GF-D8 (cell line): ENCODE results near the gene SYPL1.

Experiments used
- DNase-seq: peaks from one replicate; lab custom pipeline; 2025; lab: John Stamatoyannopoulos, UW

Gene SYPL1

DNA sequence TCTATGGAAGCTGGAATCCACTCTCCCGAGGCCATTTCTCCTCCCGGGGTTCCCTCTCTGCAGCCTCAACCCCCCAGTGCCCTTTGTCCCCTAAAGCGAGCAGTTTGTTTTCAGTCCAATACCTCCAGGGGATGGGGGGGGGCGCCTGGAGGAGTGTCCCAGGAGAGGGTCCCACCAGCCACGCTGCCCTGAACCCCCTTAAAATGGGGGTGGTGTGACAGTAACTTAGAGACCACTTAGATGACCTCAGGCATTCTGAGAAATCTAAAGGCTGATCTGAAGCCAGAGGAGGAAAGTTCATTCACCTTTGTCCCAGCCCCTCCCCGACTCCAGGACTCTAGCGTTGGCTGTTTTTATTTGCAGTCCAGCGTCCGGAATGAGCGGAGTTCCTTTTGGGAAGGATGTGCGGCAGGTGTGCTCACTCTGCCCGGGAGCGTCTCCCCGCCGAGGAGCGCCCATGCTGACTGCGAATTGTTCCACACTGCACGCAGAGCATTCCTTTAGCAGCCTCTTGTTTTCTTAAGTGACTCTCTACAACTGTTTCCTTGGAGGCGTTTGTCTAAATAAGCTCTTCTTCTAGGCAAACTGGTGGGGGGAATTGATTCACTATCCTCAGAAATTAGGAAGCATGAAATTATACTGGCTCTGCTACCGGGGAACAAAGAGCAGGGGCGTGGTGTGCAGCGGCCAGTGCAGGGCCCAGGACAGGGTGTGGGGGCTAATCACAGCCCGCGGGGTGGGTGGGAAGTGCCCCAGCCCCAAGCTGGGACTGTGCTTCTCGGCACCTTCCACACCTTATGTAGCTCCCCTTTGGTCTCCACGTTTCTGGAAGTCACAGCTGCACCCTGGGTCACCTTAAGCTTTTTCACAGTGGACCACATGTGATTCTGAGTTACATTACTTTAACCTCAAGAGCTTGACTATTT, 46.3 kb downstream of the SYPL1 start:
- DNase-seq: no peak

DNA sequence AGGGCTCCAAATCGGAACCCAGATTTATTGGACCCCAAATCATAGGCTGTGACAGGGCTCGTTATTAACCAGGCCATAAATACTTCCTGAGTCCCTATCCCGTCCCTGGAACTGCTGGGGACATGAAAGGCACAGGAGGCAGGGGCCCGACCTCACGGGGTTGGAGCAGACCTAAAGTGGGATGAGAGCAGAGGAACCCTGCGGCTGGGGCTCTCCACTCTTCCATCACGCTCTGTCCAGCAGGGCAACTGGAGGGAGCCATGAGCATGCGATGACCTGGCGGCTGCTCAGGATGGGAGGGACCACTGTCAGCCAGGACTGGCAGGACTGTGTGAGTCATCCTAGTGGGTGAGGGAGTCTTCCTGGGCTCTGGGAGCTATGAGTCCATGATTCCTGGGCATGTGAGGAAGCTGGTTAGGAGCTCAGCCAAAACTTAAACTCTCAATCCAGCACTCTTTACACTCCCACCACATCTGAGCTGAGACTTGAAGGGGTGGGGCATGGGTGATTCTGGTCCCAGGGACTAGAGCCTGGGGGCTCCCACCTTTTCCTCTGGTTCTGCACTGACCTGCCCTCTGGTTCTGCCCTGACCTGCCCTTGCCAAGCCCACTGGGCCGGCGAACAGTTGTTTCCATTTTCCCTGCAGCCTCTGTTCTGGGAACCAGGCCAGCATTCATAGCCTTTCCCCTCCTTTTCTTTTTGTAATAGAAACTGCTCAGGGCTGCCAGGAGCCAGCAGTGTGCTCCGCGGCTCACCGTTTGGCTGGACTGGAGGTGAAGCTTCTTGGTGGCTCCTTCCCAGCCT, 47.1 kb downstream of the SYPL1 start:
- no peak for DNase-seq

DNA sequence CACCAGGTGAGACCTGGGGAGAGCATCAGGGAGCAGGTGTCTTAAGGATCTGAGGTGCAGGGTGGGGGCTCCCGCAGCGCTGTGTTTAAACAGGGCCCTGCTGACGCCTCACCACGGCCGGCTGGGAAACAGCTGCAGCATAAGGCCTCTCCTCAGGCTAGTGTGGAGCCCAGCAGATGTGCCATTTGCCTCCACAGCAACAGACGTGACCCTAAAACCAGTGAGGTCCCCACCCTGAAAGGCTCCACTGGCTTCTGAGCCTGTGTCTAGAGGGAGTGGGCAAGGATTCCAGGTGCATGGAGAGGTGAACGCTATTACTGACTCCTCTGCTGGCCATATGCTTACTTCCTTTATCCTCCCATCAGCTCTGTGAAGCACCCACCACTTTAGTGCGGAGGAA, 47.8 kb downstream of the SYPL1 start:
- DNase-seq: no peak

DNA sequence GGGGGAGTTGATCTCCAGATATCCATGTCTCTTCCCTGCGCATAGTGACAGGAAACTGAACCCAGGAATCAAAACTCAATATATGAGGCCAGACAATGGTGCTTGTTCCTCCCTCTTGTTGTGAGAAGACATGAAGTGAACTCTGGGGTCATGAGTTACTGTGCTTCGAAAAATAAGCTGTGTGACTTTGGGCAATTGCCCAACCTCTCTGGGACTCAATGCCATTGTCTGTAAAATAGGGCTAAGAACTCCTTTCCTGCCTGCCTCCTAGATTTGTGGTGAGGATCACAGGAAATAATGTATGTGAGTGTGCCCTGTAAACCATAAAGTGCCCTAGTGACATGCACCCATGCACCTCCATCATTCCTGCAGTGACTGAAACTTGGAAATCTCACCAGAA, 48.4 kb downstream of the SYPL1 start:
- no peak for DNase-seq

DNA sequence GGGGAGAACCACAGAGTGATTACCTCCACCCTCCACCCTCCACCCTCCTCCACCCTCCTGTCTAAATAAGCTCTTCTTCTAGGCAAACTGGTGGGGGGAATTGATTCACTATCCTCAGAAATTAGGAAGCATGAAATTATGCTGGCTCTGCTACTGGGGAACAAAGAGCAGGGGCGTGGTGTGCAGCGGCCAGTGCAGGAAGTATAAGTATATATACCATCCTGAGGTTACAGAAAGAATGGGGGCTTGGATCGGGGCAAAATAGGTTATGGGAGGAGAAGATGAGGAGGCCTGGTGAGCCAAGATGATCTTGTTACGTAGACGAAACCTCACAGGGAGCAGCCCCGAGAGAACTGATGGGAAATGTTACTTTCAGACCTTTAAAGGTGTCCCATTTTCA, 49.1 kb downstream of the SYPL1 start:
- DNase-seq: no peak

DNA sequence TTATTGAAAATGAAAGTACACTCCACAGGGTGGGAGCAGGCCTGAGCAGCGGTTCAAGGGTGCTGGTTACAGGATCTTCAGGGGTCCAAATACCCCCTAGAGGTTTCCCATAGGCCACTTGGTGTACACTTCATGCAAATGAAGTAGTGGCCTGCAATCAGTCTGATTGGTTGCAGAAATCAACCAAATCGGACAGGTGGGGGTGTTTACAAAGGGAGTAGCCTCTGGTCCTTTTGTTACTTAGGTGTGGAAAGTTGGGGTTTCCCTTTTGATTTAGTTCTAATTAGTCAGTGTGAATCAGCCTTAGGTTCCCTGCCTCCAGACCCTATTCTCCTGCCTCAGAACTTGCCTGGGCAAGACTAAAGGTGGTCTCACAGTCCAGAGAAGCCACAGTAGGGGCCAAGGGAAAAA, 49.6 kb downstream of the SYPL1 start:
- no peak for DNase-seq

DNA sequence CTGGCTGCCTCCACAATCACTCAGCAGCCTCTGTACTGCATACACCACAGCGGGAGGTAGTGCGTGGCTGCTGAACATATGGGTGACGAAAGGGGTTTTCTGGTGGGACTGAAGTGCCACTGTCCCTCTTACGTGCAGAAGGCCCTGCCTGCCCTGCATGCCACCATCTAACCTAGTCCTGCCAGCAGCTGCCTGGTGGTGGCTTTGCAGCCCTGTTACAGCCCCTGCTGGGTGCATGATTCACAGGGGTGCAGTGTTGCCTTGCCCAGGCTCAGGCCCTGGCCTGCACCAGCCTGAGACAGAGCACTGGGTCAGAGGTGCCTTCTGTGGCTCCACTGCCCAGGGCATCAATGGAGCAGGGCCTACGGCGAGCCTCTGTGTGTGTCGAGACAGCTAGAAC, 50.1 kb downstream of the SYPL1 start:
- DNase-seq: no peak

DNA sequence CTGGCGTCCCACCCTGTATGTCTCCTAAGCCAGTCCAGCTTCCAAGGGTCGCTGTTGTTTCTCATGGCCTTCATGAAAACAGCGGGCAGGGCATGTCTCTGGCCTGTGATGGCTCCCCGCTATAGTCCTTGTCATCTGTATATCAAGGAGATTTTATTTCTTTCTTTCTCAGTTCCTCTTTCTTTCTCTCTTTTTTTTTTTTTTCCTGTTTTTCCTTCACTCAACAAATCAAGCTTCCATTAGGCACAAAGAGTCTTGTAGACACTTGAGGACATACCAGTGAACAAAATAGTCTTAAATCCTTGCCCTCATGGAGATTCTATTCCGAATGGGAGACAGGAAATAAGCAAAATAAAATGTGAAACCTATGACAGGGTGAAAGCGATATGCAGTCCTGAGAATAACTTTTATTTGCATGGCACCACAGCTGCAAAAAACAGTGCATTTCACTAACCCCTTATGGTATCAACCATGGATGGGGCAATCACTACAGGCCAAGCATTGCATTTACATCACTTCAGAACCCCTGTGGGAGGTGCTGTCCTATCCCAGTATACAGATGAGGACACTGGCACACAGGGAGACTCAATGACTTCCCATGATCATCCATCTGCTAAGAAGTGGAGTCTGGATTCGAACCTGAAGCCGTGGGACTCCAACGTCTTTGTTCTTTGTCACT, 50.7 kb downstream of the SYPL1 start:
- no peak for DNase-seq

DNA sequence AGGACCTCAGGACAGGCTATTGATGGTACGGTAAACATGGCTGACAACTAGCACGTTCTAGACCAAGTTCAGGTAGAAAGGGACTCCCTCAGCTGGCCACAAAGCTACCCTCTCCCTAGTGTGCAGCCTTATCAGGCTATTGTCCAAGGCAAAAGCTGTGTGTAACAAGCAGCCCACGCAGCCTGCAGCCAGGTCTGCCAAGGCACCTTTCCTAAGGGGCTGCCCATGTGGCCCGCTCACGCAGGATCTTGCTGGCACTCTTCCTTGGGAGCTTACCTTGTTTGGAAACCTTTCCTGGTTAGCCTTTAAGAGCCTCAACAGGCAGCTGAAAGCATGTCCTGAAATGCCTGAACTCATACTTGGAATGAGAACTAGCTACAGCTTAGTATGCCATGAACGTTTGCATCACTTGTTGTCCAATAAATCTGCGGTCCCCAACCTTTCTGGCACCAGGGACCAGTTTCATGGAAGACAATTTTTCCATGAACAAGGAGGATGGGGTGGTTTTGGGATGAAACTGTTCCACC, 51.7 kb downstream of the SYPL1 start:
- DNase-seq: no peak

DNA sequence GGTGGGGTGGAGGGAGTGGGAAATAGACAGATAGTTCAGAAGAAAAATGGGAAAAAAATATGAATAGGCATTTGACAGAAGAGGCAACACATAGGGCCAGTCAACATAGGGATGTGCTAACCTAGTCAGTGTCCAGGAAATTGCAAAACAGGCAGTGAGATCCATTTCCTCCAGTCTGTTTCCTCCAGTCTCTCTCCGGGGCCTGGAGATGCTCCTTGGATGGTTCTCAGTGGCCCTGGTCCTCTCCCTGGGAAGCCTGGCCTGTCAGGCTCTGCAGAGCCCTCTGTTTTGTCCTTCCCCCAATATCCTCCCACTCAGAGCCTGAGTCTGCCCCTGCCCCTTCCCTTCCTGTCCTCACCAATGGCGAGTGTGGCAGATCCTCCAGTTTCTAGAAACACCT, 52.6 kb downstream of the SYPL1 start:
- DNase-seq: no peak

DNA sequence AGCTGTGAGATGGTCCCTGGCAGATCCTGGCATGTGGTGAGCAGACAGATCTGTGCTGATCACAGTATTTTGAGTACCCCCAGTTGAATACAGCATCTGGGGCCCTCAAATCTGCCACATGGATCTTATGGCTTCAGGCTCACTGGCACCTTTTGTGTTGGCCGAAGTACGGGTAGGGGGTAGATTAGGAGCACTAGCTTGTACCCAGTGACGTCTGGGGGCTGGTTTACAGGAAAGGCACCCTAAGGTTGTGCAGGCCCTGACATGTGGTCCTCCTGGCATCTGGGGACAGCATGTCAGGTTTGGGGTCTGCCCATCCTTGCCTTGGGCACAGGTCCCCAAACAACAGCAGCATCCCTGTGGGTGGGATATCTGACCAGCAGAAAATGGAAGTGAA, 53.2 kb downstream of the SYPL1 start:
- DNase-seq: no peak

DNA sequence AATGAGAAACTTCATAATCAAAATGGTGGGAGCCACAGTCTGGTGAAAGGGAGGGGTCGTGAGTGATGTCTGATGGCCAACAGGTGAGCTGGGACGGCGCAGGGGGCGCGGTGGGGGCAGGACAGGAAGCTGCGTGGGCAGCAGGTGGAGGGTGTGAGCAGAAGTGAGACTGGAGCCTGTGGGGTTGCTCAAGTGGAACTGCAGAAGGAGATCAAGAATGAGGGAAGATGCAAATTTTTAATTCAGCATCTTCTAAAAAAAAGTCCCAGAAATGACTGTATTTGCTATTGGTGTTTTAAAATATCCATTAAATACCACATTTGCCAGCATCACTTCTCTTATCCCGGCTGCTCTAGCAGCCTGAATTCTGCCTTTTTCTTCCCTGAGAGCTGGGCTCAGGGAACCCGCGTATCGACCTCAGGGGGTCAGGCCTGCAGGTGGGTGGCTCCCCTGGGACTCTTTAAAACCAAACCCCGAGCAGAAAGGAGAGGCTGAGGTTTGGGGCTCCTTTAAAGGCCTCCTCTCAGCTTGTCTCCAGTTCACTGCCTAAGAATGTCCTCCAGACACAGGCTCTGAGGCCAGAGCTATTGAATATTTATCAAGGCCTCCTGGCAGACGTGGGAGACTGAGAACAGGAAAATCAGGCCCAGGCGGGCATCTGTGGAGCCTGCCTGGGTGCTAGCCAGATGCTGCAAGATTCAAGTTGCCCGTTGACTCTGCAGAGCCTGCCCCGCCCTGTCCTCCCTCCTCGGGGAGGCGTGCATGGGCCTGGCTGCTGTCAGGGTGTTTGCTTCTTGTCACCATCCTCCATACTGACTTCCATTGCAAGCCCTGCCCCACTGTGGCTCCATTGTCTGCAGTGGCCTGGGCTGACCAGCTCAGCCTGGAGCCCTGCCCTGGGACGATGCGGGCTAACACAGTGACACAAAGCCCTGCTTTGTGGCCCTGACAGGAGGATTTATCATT, 53.9 kb downstream of the SYPL1 start:
- no peak for DNase-seq

DNA sequence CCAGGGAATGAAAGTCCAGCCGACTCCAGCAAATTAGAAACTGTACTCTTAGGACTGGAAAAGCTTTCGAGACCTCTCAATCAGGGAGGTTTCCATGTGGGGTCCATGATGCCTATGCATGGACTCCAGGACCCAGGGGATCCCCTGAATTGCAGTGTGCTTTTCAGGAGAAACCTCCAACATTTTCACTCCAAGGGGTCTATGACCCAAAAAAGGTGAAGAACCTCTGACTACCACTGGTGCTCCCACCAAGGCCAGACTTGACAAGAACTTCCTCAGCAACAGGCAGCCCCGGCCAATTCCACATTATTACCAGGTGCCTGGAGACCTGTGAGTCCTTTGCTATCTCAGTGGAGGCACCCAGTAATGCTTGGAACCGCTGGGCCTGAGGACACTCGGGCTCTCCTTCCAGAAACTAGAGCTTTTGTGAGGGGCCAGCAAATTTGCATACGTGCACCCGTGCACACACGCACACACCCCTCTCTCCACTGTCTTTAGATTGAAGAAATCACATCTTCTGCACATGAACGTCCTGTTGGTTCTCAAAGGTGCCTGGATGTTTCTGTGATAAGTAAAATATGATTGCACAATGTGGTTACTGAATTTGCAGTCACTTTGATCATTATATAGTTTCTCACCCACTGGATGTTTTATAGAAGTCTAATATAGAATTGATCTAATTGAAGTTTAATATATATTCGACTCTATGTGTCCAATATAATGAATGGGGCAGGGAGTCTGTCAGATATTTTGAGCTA, 54.7 kb downstream of the SYPL1 start:
- no peak for DNase-seq

DNA sequence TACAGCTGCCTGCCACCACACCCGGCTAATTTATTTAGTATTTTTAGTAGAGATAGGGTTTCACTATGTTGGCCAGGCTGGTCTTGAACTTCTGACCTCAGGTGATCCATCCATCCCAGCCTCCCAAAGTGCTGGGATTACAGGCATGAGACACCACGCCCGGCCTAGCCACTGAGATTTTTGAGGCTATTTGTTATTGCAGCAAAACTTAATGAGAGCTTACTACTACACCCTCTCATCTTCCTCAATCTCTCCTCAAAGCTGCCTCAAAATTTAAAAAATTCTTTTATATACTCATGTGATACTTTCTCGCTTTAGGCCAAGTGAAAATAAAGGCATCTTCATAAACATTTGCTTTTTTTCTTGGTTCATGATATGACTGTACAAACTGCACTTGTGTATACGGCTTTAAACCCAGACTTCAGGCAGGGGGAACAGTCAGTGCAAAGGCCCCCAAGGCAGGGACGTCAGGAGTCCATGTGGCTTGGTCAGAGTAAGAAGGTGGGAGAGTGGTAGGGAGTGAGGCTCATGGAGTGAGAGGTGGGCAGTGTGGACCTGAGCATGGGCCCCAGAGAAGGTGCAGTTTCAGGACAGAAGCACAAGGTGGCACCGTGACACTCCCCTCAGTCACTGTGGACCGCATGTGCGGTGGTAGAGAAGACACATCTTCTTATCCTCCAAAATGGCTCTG, 55.5 kb downstream of the SYPL1 start:
- peak; percentile 32 for DNase-seq

DNA sequence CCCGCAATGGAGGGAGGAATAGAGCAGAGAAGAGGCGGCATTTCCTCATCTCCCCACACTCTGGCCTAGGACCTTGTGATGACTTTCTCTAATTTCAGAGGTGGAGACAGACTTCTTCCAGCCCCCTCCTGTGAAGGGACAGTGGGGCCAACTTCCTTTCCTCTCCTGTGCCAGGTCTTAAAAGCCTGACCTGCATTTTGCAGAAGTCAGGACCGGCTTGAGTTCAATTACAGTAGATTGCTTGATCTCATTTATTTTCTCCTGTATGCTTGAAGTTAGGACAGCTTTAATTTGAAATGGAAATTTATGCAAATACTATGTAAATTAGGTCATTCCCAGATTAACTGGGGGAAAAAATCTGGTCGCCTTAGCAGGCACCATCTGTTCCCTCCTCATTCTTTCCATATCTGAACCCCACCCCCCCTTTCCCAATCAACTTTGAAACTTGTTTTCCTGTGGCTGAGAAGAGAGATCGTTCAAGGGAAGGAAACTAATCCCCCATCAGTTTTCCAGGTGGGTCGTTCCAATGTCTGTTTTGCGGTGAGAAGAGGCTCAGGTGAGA, 57.1 kb downstream of the SYPL1 start:
- no peak for DNase-seq

DNA sequence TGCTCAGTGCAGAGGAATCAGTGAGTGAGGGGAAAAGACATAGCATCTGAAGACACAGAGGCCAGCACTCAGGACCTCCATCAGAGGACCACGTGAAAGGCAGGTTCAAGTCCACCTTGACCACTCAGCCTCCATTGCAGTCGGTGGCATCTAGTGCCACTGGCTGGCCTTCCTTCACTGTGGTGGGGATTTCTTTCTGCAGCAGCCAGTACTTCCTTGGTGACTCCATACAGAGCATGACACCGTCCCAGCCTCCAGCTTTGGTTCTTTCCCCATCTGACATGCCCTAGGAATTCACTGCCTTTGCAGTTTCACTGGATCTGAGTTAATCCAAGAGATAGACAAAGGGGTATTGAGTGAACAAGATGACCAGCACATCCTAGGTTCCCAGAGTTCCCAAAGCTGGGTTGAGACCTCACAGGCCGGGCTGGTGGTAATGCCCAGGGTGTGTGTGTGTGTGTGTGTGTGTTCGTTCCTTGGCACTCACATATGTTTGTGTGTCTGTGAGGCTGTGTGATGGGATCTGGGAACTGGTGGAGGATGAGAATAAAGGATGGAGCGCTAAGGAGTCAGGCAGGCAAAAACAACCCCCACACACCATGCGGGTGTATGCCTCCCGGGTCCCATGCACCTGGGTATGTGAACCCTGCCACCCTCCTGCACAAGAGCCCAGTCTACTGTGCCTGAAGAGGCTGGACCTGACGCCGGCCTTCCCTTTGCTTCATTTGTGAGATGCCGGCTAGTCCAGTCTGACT, 57.8 kb downstream of the SYPL1 start:
- DNase-seq: no peak

DNA sequence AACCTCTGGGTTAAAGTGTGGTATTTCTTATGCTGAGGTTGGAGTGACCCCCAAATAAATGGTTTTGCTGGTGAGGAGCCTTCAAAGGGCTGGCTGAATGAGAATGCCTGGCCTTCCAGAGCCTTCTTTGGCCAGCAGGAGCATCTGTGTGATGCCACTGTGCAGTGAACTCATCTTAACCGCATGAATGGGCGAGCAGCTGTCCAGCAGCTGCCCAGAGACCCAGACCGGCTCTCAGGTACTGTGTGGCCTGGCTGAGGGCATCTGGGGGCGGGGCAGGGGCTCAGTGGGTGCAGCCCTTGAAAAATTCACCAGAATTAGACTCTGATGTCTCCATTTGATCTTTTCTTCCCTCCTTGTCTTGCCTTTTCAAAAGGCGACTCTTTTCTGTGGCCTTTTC, 59.0 kb downstream of the SYPL1 start:
- no peak for DNase-seq

DNA sequence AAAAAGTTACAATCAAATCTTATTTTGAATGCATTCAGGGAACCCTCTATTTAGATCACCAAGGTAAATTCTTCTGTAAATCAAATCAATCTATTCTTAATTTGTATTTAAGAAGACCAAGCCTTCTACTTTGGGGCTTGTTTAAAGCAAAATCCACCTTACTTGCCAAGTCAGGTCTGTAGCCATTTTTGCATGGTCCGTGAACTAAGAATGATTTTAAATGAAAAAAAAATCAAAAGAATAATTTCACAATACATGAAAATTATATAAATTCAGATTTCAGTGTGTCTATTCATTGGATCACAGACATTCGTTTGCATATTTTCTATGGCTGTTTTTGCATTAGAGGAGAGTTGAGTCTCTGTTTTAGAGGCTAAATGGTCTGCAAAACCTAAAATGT, 59.4 kb downstream of the SYPL1 start:
- DNase-seq: no peak

DNA sequence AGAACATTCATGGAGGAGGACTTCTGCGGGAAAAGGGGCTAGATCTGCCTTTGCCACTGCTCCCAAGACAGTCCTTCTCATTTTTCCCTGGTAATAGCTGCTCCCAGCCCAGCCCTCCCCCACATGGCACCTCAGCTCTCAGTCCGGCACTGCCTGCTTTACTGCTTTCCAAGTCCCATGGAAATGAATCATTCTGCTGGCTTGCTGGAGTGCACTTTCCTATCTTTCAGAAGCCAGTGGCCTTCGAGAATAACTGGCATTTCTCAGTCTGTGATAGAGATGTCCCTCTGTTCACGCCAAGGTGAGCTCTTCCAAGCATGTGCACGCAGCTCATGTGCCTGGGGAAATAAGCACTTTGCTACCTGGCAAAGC, 61.4 kb downstream of the SYPL1 start:
- DNase-seq: no peak
